Left ventricle myocardium inferior (tissue), 1 donor: ENCODE results near the gene KAT2A. TPM values are rescaled to one million over a fixed set of nuclear protein-coding genes. Genes with fewer than 3 reads are reported as not detected.

Experiments
- DNase-seq: peaks from one replicate; pipeline ENCODE4 v3.0.0-alpha.2; 2020
- H3K27ac ChIP-seq: fragments of 200-600 bp; replicated peaks from 2 replicates; pipeline ENCODE4 v1.8.0; 2021
- H3K27me3 ChIP-seq: fragments of 200-600 bp; 2 replicates; pipeline ENCODE4 v1.8.0; 2021; ENCODE audit warnings: low read depth
- H3K36me3 ChIP-seq: fragments of 200-600 bp; 2 replicates; pipeline ENCODE4 v1.8.0; 2021
- H3K4me1 ChIP-seq: fragments of 200-600 bp; 2 replicates; pipeline ENCODE4 v1.8.0; 2021
- H3K4me3 ChIP-seq: fragments of 200-600 bp; 2 replicates; pipeline ENCODE4 v1.8.0; 2021; ENCODE audit warnings: mild to moderate bottlenecking, moderate library complexity
- H3K9me3 ChIP-seq: fragments of 200-600 bp; replicated peaks from 2 replicates; pipeline ENCODE4 v1.8.0; 2021
- intact Hi-C: fragments of 100-400 bp; cut with micrococcal nuclease; formaldehyde crosslinking; loops from one replicate; pipeline ENCODE4 v1.11.0; 2022
- total RNA-seq: library from RNA; stranded (reverse); fragmentation: NEBNext Ultra II Directional; extraction: Animal tissue kit (Norgen Biotek cat#: 25700); gene quantifications from one replicate; pipeline ENCODE4 v1.2.1, GENCODE V29; 2021
- TF ChIP-seq, protein P1 (sequence below): fragments of 200-600 bp; IDR thresholded peaks from 2 replicates; pipeline ENCODE4 v1.8.0; 2021; ENCODE audit warnings: antibody characterized with exemption, mild to moderate bottlenecking, borderline replicate concordance
- donor health status: DM: no; HTN: yes; CAD: no; lungs with severe emphysema.

Gene KAT2A
- total RNA-seq, 1 donor from 2014 or later: 25.7 TPM

GRCh38 chr17:42090964-42091790 is 30.0 kb downstream of the KAT2A start:
- DNase-seq: no peak

DNA sequence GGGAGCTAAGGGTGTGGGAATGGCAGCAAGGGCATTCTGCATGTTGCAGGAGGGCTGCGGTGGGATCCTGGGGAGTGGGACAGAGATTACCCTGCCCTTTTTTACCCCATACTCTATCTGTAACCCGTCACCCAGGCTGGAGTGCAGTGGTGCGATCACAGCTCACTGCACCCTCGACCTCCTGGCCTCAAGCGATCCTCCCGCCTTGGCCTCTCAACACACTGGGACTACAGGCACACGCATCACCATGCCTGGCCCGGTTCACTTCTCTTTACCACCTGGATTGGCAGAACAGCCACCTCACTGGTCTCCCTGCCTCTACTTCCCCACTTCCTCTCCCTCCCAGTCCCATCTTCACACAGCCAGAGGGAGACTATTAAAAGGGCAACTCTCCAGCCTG is 32.4 kb downstream of the KAT2A start:
- no peak for DNase-seq
- Histone ChIP-seq H3K4me1 (no peaks in the 10 kb centered on the region), H3K36me3 (no peaks in the 10 kb centered on the region), H3K27me3 (peaks cover 56% of the 10 kb centered on the region), H3K9me3 (no peaks in the 10 kb centered on the region), H3K27ac (no peak overlapping the region), H3K4me3 (no peak overlapping the region)
- TF ChIP-seq, protein P1, sequence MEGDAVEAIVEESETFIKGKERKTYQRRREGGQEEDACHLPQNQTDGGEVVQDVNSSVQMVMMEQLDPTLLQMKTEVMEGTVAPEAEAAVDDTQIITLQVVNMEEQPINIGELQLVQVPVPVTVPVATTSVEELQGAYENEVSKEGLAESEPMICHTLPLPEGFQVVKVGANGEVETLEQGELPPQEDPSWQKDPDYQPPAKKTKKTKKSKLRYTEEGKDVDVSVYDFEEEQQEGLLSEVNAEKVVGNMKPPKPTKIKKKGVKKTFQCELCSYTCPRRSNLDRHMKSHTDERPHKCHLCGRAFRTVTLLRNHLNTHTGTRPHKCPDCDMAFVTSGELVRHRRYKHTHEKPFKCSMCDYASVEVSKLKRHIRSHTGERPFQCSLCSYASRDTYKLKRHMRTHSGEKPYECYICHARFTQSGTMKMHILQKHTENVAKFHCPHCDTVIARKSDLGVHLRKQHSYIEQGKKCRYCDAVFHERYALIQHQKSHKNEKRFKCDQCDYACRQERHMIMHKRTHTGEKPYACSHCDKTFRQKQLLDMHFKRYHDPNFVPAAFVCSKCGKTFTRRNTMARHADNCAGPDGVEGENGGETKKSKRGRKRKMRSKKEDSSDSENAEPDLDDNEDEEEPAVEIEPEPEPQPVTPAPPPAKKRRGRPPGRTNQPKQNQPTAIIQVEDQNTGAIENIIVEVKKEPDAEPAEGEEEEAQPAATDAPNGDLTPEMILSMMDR: no peak
- intact Hi-C loops: no loop called here

More at GRCh38 chr17:42090964-42091790, 30.0 kb downstream of the KAT2A start:
- intact Hi-C loops: no loop called here
- Histone ChIP-seq H3K4me3 (no peak overlapping the region), H3K9me3 (no peaks in the 10 kb centered on the region), H3K27me3 (peaks cover 54% of the 10 kb centered on the region), H3K27ac (no peak overlapping the region), H3K4me1 (no peaks in the 10 kb centered on the region), H3K36me3 (no peaks in the 10 kb centered on the region)
- TF ChIP-seq, protein P1: no peak

DNA sequence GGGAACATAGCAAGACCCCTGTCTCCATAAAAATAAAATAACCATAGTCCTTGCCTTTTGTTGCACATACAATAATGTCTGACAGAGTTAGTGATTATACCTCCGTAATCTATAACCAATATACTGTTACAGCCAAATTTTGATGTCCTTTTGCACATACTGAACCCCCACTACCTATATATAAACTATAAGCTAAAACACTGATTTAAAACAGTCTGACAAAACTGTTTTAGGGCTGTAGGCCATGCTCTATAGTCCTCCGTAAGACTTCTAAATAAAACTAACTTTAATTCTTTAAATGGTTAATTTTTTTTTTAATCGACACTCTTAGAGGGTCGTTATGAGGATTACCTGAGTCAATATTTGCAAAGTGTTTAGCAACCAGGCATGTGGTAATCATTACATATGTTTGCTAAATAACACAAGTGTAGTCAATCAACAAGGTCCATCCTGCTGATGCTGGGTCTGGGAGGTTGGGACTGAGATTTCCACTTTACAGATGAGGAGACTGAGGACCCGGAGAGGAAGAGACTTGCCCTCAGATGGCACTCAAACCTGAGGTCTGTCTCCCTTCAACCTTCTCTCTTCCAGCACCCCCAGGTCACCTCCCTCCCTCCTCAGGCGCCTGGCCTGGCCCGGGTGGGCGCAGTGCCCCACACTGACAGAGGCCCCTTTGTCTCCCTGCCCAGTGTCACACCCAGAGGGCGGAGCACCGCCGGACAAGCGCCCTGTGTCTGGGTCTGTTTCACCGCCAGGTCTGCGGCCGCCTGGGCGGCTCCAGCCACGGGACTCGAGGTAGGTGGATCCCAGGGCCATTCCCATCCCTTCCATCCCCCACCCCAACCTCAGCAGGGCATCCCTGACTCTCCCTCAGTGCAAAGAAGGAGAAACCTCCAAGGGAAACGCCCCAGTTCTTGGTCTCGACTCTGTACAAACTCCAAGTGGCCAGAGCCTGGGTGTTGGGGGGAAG is 33.1 kb downstream of the KAT2A start:
- peaks cover 56% of the 10 kb centered on the region for H3K27me3 ChIP-seq
- H3K4me1 ChIP-seq: no peaks in the 10 kb centered on the region
- H3K9me3 ChIP-seq: no peaks in the 10 kb centered on the region
- H3K36me3 ChIP-seq: no peaks in the 10 kb centered on the region
- no peak overlapping the region for H3K4me3 ChIP-seq
- intact Hi-C loops: no loop called here
- no peak for DNase-seq
- no peak overlapping the region for H3K27ac ChIP-seq
- TF ChIP-seq, protein P1: no peak

DNA sequence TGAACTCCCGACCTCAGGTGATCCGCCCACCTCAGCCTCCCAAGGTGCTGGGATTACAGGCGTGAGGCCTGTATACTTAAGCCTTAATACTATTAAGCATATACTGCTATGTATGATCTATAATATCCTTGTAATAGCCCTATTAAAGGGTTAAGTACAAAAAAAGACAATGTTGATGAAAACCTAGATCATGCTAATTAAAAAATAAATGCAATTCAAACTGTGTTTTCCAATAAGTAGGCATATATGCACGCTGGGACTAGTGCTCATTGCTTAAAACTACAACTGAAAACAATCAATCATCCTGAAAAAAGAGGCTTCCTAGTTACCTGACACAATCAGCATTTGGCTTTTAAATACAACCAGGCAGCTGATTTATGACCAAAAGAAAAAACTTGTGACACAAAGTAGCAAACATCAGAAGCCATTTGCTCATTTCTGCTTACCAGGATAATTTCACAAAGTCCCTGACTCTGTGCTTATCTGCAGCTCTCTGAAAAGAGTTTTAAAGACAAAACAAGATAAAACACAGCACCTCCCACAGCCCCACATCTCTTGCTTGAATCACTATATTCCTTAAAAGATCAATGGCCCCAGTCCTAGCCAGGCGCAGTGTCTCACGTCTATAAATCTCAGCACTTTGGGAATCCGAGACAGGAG is 34.0 kb downstream of the KAT2A start:
- Histone ChIP-seq H3K27ac (no peak overlapping the region), H3K4me3 (no peak overlapping the region), H3K36me3 (no peaks in the 10 kb centered on the region), H3K27me3 (peaks cover 56% of the 10 kb centered on the region), H3K9me3 (no peaks in the 10 kb centered on the region), H3K4me1 (no peaks in the 10 kb centered on the region)
- intact Hi-C loops: no loop called here
- TF ChIP-seq, protein P1: no peak
- DNase-seq: no peak

DNA sequence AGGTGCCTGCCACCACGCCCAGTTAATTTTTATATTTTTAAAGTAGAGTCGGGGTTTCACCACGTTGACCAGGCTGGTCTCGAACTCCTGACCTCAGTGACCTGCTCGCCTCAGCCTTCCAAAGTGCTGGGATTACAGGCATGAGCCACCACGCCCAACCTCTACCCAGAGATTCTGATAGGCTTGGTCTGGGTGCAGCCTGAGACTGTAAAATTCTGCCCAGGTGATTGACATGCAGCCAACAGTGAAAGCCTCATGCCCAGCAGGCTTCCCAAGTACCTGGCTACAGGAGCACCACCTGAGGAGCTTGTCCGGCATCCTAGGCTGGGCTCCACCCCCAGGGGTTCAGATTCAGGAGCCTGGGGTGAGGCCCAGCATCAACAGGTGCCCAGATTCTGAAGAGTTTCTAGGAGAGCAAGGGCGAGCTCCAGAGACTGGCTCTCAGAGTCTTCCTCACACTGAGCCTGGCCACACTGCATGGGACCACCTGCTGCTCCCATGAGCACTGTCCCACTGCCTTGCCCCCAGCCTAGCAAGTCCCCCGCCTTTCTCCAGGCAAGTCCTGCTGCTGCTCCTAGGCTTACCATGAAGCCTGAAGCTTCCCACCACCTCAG is 39.5 kb downstream of the KAT2A start:
- Histone ChIP-seq H3K27ac (no peak overlapping the region), H3K4me3 (no peak overlapping the region), H3K9me3 (no peaks in the 10 kb centered on the region), H3K4me1 (no peaks in the 10 kb centered on the region), H3K36me3 (no peaks in the 10 kb centered on the region), H3K27me3 (peaks cover 32% of the 10 kb centered on the region)
- DNase-seq: no peak
- intact Hi-C loops: no loop called here
- TF ChIP-seq, protein P1: no peak
